NCI-H345 (cell line): ENCODE measurements around the gene DACH1.
A peak's percentile ranks its signal among the peaks of the same experiment; 100 is the strongest.
"Not testable (repeated sequence)": the region's sequence is repeated elsewhere in the genome, so short reads cannot be mapped to it uniquely, and the experiment has no call there.

Experiments used
- DNase-seq: peaks from one replicate; lab custom pipeline; 2025; lab: John Stamatoyannopoulos, UW

DACH1 gene

GRCh38 chr13:71867131-71867814 lies at the start of gene DACH1:
DACH1 (minus strand) TSS chr13:71867204.
- DNase-seq = peak; percentile 71

- DNase-seq = no peak
These were observed 46.7 kb upstream of the DACH1 start for GRCh38 chr13:71913717-71914116.

GRCh38 chr13:71912524-71912923 lies 45.5 kb upstream of the DACH1 start:
- DNase-seq = no peak

GRCh38 chr13:71906448-71906847 lies 39.4 kb upstream of the DACH1 start:
- DNase-seq = no peak

- DNase-seq = no peak
These were observed 35.7 kb upstream of the DACH1 start for GRCh38 chr13:71902676-71903075.

GRCh38 chr13:71893506-71893905 lies 26.5 kb upstream of the DACH1 start:
- not testable (repeated sequence) for DNase-seq

GRCh38 chr13:71886880-71887279 lies 19.9 kb upstream of the DACH1 start:
- DNase-seq = no peak

GRCh38 chr13:71882120-71882519 lies 15.1 kb upstream of the DACH1 start:
- DNase-seq = no peak

DNA sequence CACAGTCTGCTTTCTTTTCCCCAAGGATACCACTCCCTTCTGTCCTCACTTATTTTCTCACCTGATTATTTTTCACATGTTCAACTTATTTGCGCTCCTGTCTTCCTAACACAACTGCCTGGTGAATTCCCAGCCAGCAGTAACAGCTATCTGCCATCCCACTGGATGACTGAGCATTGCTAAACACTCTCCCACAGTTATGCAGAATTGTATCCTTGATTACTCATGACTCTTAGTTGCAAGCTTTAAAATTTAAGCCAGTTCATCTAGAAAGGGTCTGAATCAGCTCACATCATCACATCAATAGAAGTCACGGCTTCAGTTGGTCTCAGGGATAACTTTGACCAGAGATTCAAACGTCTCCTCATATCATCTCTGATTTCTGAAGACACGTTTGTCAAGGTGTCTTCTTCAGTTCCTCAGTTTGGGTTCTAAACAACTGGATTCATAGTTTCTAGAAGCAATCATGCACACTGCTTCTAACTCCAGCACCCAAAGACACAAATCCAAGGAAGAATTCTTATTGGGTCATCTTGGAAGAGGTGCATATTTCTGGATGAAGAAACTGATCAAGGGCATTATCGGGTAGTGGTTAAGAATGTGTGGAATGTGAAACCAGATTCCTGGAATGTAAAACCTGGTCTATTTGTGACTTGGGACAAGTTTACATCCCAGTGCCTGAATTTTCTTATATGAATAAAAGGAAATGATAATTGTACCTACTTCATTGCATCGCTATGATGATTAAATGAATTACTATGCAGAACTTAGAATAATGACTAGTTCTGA lies 13.9 kb upstream of the DACH1 start:
- no peak for DNase-seq

DNA sequence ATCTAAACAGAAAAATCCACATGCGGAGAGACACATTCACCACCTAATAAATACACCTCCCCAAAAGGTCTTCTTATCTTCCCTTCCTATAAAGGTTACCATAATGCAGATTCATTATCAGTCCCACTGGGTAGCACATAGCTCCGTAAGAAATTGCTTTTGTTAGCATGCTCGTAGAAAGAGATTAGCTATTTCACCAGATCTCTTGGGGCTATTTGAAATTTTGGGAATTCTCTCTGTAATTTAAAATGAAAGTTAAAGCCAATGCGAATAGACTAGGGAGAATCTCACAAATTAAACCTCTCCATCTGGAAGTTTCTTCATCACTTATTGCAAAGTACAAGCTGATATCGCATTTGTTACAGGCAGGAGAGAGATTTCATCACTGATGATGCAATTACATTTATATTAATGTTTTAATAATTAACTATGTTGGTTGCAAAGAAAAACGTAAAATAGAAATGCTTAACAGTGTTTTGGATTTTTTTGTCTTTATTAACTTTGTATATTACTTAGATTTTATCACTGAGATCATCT lies 12.9 kb upstream of the DACH1 start:
- DNase-seq = no peak

- peak; percentile 83 for DNase-seq
These were observed 12.1 kb upstream of the DACH1 start for GRCh38 chr13:71879129-71879535.

GRCh38 chr13:71877256-71877653 lies 10.3 kb upstream of the DACH1 start:
- DNase-seq = no peak

GRCh38 chr13:71876648-71877255 lies 9.7 kb upstream of the DACH1 start:
- peak; percentile 63 for DNase-seq

DNA sequence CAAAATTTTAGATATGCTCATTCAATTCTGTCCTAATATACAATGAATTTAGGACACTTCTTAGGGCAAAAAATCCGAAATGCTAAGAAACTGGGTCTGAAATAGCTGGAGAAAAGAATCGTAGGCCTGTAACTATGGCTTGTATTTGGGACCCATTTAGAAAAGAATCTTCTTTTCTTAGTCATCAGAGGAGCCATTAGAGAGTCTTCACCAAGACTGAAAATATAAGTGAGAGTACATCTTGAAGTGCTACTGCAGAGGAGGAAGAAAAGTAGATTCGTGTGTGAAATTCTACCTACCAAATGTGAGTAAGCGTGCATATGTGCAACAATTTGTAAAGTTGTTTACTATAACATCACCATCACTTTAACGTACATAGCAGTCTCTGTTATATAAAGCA lies 8.8 kb upstream of the DACH1 start:
- DNase-seq = no peak

DNA sequence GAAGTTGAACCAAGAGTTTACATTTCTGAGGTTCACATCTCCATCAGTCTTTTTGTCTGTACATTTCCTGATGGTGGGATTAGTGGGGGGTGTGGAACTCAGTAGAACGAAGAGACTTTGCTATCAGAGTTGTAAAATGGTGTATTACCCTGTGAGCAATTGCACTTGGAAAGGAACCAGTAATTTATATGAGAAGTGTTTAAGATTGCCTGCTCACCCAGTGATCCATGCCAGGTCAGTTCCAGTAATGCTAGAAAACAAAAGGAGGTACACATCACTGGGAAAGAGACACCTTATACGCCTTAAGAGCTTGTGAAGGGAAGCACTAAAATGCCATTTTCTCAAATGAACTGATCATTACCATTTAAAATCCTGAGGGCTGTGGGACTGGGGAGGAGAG lies 7.5 kb upstream of the DACH1 start:
- DNase-seq = peak; percentile 72

DNA sequence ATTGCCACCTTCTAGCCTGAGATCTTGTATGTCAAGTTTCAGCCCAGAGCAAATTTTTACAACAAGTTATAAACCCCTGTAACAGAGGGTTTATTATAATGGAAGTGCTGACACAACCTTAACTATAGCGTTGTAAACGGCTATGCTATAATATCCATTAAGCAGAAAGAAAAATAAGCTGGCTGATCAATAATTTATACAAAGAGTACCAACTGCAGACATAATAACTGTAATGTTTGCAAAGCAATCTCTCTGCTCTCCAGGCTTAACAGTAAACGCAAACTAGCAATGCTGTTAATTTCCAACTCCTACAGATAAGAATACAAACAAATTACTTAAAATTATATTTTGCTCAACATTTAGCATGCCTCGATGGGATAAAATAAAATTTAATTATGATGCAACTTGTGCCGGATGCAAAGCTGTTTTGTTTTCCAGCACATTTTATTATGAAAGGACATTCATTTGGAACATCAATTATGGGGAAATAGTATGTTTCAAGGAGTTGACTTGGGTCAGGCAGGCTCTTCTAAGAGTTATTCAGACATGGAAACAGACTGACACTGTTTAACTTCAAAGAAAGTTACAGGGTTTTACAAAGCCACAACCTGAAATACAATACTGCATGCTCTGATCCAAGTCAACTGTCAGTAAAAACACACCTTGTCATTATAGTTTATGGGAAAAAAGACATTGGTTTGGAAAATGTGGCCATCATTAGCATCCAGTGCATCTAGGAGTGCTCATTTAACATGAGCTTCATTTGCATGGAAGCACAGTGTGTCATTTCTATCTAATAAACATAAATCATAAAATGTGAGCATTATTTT lies 6.6 kb upstream of the DACH1 start:
- peak; percentile 31 for DNase-seq

- DNase-seq = no peak
These were observed 4.8 kb upstream of the DACH1 start for GRCh38 chr13:71871844-71872243.

DNA sequence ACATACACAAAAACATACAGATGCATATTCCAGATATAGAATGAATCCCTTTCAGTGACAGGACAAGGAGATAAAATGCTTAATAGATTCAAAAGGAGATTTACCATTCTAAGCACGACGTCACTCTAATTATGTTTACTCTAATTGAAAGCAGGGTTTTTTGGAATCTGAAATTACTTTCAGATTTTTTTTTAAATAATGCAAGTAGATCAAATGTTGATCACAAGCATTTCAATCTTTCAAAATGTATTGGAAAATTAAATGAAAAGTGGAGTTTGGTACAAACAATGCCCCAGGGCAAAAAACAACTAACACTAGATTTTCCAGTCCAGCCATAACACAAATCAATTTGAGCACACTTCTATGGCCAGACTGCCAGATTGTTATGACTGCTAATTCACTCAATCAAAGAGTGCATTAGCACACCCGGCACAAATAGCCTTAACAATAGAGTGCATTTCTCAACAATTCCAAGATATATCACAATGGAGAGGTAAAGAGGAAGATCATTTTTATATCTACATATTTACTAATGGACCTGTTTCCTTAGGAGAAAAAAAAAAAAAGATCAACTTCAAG lies 4.3 kb upstream of the DACH1 start:
- DNase-seq = no peak

DNA sequence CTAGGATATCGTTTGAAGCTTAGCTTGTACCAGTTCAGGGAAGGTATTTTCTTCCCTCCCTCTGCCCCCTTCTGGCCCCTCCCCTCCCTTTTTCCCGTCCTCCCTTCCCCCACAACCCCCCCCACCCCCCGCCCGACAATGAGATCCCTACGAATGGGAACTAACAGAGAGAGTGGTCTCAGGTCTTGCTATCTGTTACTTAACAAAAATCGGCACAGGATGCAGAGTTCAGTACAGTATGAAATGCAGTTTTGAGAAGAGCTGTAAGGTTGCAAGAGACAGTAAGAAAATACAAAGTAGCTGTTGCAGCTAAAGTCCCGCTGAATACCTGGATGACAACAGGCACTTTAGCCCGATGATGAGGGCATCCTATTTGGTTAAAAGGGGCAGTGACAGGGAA lies 3.1 kb upstream of the DACH1 start:
- no peak for DNase-seq

DNA sequence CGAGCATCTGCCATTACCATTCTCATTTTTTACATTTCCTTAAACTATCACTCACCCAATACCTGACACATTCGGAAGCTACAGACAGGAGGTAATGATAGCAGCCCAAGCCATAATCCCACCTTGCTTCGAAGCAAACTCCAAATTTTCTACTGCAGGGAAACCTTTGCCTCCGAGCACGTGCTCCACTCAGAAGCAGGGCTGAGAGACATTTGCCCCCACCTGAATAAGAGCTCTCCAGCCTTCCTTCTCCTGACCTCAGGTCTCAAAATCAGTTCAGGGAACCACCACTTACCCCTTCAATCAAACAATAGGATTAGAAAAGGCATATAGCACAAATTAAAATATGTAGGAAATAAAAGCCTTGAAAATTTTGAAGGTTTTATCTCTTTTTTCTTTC lies 2.3 kb upstream of the DACH1 start:
- no peak for DNase-seq

DNA sequence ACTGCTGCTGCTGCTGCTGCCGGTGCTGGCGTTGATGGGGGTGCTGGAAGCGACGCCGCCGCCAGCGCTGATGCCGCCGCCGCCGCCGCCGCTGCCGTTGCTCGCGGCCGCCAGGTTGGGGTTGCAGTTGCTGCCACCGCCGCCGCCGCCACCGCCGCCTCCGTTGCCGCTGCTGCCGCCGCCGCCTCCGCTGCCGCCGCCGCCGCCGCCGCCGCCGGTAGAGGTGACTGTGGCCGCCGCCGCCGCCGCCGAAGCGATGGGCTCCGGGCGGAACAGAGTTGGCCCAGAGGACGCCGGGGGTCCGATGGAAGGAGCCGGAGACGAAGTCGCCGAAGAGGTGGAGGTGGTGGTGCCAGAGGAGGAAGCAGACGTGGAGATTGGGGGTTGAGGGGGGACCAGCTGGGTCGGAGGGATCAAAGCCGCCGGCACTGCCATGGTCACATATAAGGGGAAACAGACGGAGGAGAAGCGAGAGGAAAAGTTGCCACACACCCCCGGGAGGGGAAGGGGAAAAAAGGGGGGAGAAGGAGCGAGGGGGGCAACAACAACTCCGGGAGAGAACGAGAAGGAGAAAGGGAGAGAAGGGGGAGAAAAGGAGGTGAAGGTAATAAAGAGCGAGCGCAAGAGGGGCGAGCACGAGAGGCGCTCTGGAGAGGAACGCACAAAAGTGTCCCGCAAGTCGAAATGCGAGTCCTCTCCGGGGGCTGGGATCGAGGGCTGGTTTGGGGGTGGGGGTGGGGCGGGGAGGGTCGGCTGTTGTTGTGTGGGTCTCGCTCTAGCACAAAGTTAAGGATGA lies 471 bp downstream of the DACH1 start:
- DNase-seq = peak; percentile 39
